ENCODE results near the gene LAMA3. TPM values are rescaled to one million over a fixed set of nuclear protein-coding genes. Genes with fewer than 3 reads are reported as not detected.

Gene LAMA3
- total RNA-seq, 3 donors from 2014 or later = 0.08 to 0.20 (median 0.11) TPM

GRCh38 chr18:23971097-23971440 is 281.8 kb downstream of the LAMA3 start:
- H3K27me3 Mint-ChIP-seq (ENCODE audit: low read depth) = no peaks in the 10 kb centered on the region
- H3K9me3 Mint-ChIP-seq = peaks cover 8% of the 10 kb centered on the region
- DNase-seq = no peak
- H3K4me1 Mint-ChIP-seq (ENCODE audit: low read depth) = peaks cover 82% of the 10 kb centered on the region
- no peak overlapping the region for H3K4me3 Mint-ChIP-seq
- no peaks in the 10 kb centered on the region for H3K36me3 Mint-ChIP-seq (ENCODE audit: insufficient read depth)
- ATAC-seq = no peak

- DNase-seq = no peak
- Mint-ChIP-seq H3K27me3 (ENCODE audit: low read depth) (no peaks in the 10 kb centered on the region), H3K36me3 (ENCODE audit: insufficient read depth) (no peaks in the 10 kb centered on the region), H3K4me1 (ENCODE audit: low read depth) (peaks cover 79% of the 10 kb centered on the region), H3K4me3 (no peak overlapping the region), H3K9me3 (peaks cover 8% of the 10 kb centered on the region)
- no peak for ATAC-seq
These were observed 282.5 kb downstream of the LAMA3 start for GRCh38 chr18:23971666-23972230.

GRCh38 chr18:23972453-23972852 is 283.2 kb downstream of the LAMA3 start:
- H3K4me1 Mint-ChIP-seq (ENCODE audit: low read depth) = peaks cover 77% of the 10 kb centered on the region
- no peak overlapping the region for H3K4me3 Mint-ChIP-seq

DNA sequence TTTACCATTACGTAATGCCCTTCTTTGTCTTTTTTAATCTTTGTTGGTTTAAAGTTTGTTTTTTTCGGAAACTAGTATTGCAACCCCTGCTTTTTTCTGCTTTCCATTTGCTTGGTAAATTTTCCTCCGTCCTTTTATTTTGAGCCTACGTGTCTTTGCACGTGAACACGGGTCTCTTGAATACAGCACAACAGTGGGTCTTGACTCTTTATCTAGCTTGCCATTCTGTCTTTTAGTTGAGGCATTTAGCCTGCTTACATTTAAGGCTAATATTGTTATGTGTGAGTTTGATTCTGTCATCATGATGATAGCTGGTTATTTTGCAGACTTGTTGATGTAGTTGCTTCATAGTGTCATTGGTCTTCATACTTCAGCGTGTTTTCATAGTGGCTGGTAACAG is 287.9 kb downstream of the LAMA3 start:
- peaks cover 3% of the 10 kb centered on the region for H3K36me3 Mint-ChIP-seq (ENCODE audit: insufficient read depth)
- peaks cover 18% of the 10 kb centered on the region for H3K9me3 Mint-ChIP-seq
- peaks cover 60% of the 10 kb centered on the region for H3K4me1 Mint-ChIP-seq (ENCODE audit: low read depth)
- DNase-seq (no peak), ATAC-seq (no peak)
- H3K27me3 Mint-ChIP-seq (ENCODE audit: low read depth) = no peaks in the 10 kb centered on the region
- no peak overlapping the region for H3K4me3 Mint-ChIP-seq

More at GRCh38 chr18:23972453-23972852, 283.2 kb downstream of the LAMA3 start:
- H3K9me3 Mint-ChIP-seq = peaks cover 14% of the 10 kb centered on the region
- peak; percentile 86 to 90 for ATAC-seq
- H3K27me3 Mint-ChIP-seq (ENCODE audit: low read depth) = no peaks in the 10 kb centered on the region
- DNase-seq = peak; percentile 14
- peaks cover 3% of the 10 kb centered on the region for H3K36me3 Mint-ChIP-seq (ENCODE audit: insufficient read depth)

DNA sequence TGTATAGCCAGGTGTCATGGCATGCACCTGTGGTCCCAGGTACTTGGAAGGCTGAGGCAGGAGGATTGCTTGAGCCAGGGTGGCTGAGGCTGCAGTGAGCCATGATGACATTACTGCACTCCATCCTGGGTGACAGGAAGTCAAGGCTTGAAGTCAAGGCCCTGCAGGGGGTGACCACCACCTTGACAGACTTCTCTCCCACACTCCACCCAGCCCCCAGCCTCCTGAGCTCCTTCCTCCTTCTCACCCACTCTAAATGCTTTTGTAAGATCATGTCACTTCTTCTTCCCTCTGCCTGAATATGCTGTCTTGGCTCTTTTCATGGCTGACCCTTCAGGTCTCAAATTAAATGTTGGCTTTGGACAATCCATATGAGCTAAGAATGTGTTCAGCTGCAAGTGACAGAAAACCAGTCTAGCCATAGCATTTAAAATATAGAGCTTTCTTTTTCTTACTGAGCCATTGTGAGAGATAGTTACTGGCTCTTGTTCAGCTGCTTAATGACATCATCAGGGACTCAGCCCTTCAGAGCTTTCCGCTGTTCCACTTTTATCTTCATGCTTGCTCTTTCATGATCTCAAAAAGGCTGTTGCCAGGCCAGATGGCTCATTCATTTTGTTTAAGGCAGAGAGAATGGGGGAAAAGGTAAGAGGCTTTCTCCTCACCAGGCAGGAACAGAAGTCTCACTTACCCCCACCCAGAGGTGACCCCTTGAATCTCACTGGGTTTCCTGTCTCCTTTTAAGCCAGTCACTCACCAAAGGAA is 288.6 kb downstream of the LAMA3 start:
- Mint-ChIP-seq H3K4me3 (peak overlapping the region; percentile 42), H3K36me3 (ENCODE audit: insufficient read depth) (peaks cover 3% of the 10 kb centered on the region), H3K4me1 (ENCODE audit: low read depth) (peaks cover 59% of the 10 kb centered on the region), H3K9me3 (peaks cover 18% of the 10 kb centered on the region), H3K27me3 (ENCODE audit: low read depth) (no peaks in the 10 kb centered on the region)
- no peak for DNase-seq
- ATAC-seq = peak; percentile 56 to 62

DNA sequence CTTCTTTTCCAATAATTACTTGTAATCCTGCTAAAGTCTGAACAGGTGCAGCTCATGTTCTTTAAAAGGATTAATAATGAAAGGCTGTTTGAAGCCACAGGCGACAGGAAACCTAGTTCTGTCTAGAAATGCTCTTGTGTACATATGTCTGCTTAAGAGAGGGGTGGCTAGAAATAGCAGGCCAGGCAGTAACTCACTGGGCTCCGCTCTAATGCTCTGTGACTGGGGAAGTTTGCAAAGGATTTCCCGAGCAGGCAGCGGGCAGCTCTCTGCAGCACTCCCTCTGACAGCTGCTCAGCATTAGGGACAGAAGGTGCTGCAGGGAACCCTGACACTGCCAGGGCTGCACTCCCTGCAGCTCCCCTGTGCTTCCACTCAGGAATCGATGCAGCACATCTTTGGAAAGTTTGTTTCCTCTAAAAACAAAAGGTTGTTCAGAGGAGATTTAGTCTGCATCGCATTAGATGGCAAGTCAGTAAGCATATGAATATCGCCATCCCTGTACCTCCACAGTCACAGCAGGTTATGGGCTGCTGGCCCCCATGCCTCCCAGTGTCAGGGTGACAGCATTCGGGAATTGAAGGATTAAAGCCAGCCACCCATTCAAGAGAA is 292.2 kb downstream of the LAMA3 start:
- Mint-ChIP-seq H3K9me3 (peaks cover 10% of the 10 kb centered on the region), H3K27me3 (ENCODE audit: low read depth) (no peaks in the 10 kb centered on the region), H3K36me3 (ENCODE audit: insufficient read depth) (peaks cover 3% of the 10 kb centered on the region), H3K4me3 (no peak overlapping the region), H3K4me1 (ENCODE audit: low read depth) (peaks cover 48% of the 10 kb centered on the region)
- no peak for ATAC-seq
- no peak for DNase-seq

- peaks cover 4% of the 10 kb centered on the region for H3K36me3 Mint-ChIP-seq (ENCODE audit: insufficient read depth)
- H3K4me3 Mint-ChIP-seq = no peak overlapping the region
- DNase-seq (no peak), ATAC-seq (no peak)
- H3K4me1 Mint-ChIP-seq (ENCODE audit: low read depth) = peaks cover 52% of the 10 kb centered on the region
- H3K9me3 Mint-ChIP-seq = peaks cover 10% of the 10 kb centered on the region
- H3K27me3 Mint-ChIP-seq (ENCODE audit: low read depth) = no peaks in the 10 kb centered on the region
These were observed 293.2 kb downstream of the LAMA3 start for GRCh38 chr18:23982155-23983079.

- no peak for ATAC-seq
- Mint-ChIP-seq H3K4me1 (ENCODE audit: low read depth) (peaks cover 51% of the 10 kb centered on the region), H3K9me3 (peaks cover 6% of the 10 kb centered on the region)
These were observed 293.9 kb downstream of the LAMA3 start for GRCh38 chr18:23983112-23983511.

DNA sequence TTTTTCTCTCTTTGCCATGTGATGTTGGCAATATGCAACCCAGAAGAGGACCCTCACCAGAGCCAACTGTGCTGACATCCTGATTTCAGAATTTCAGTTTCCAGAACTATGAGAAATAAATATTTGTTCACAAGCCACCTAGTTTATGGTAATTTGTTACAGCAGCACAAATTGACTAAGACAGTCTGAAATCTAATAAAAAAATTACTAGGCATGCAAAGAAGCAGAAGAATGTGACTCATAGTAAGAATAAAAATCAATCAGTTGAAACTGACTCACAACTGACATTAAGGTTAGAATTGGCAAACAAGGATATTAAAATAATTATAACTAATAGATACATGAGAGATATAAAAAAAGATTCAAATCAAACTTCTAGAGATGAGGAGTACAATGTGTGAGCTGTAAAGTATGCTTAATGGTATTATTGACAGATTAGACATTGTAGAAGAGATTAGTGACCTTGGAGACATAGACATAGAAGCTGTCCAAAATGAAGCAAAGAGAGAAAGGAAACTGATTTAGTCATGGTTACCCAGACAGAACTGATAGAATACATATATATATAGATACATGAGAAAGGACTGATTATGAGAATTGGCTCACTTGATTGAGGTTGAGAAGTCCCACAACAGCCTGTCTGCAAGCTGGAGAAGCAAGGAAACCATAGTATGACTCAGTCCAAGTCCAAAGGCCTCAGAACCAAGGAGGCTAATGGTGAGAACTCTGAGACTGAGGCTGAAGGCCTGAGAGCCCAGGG is 297.5 kb downstream of the LAMA3 start:
- no peaks in the 10 kb centered on the region for H3K27me3 Mint-ChIP-seq (ENCODE audit: low read depth)
- peaks cover 4% of the 10 kb centered on the region for H3K36me3 Mint-ChIP-seq (ENCODE audit: insufficient read depth)
- H3K4me1 Mint-ChIP-seq (ENCODE audit: low read depth) = peaks cover 58% of the 10 kb centered on the region
- ATAC-seq (peak; percentile 75 to 84), DNase-seq (no peak)
- peaks cover 6% of the 10 kb centered on the region for H3K9me3 Mint-ChIP-seq
- peak overlapping the region; percentile 29 for H3K4me3 Mint-ChIP-seq

More at GRCh38 chr18:23983112-23983511, 293.9 kb downstream of the LAMA3 start:
- peaks cover 4% of the 10 kb centered on the region for H3K36me3 Mint-ChIP-seq (ENCODE audit: insufficient read depth)
- H3K27me3 Mint-ChIP-seq (ENCODE audit: low read depth) = no peaks in the 10 kb centered on the region
- no peak for DNase-seq
- no peak overlapping the region for H3K4me3 Mint-ChIP-seq

GRCh38 chr18:23990474-23991410 is 301.5 kb downstream of the LAMA3 start:
- Mint-ChIP-seq H3K4me1 (ENCODE audit: low read depth) (peaks cover 77% of the 10 kb centered on the region), H3K4me3 (no peak overlapping the region), H3K27me3 (ENCODE audit: low read depth) (no peaks in the 10 kb centered on the region), H3K9me3 (peaks cover 6% of the 10 kb centered on the region), H3K36me3 (ENCODE audit: insufficient read depth) (peaks cover 4% of the 10 kb centered on the region)
- ATAC-seq (no peak), DNase-seq (no peak)

- Mint-ChIP-seq H3K9me3 (peaks cover 3% of the 10 kb centered on the region), H3K36me3 (ENCODE audit: insufficient read depth) (peaks cover 1% of the 10 kb centered on the region), H3K4me1 (ENCODE audit: low read depth) (peaks cover 69% of the 10 kb centered on the region), H3K27me3 (ENCODE audit: low read depth) (no peaks in the 10 kb centered on the region), H3K4me3 (peak overlapping the region; percentile 65)
- DNase-seq (peak; percentile 43), ATAC-seq (peak; percentile 97)
These were observed 303.1 kb downstream of the LAMA3 start for GRCh38 chr18:23992089-23992940.

GRCh38 chr18:23992941-23993280 is 303.7 kb downstream of the LAMA3 start:
- H3K36me3 Mint-ChIP-seq (ENCODE audit: insufficient read depth) = no peaks in the 10 kb centered on the region
- DNase-seq (no peak), ATAC-seq (no peak)
- no peaks in the 10 kb centered on the region for H3K27me3 Mint-ChIP-seq (ENCODE audit: low read depth)
- no peaks in the 10 kb centered on the region for H3K9me3 Mint-ChIP-seq
- H3K4me3 Mint-ChIP-seq = peak overlapping the region; percentile 65
- peaks cover 67% of the 10 kb centered on the region for H3K4me1 Mint-ChIP-seq (ENCODE audit: low read depth)

Data from activated T-cell treated with anti-CD3 and anti-CD28 coated beads, Interleukin-2, amount 50 U/mL, for 4 hours (primary cell).